GM23338 (cell line): ENCODE measurements around the gene SRCAP. TPM values are rescaled to one million over a fixed set of nuclear protein-coding genes. Genes with fewer than 3 reads are reported as not detected.

Experiments used
- ATAC-seq: fragments of 200-7000 bp; cut with Tn5 transposase; 3 replicates; pipeline ENCODE4 v1.9.1; 2020
- DNase-seq: peaks from one replicate; pipeline ENCODE4 v3.0.0-alpha.2; 2015; ENCODE audit warnings: low spot score
- H2AFZ ChIP-seq: fragments of 200-600 bp; sonication (generic); 2 replicates; pipeline ENCODE4 v1.8.0; 2016; ENCODE audit warnings: antibody characterized with exemption, mild to moderate bottlenecking, moderate library complexity
- H3F3A ChIP-seq: fragments of 200-600 bp; sonication (generic); replicated peaks from 2 replicates; pipeline ENCODE4 v1.8.0; 2017; ENCODE audit warnings: antibody characterized with exemption, mixed run types, low read depth
- H3K27ac ChIP-seq: fragments of 200-600 bp; sonication (generic); 2 replicates; pipeline ENCODE4 v1.6.1; 2016; ENCODE audit warnings: low read depth
- H3K27me3 ChIP-seq: fragments of 200-600 bp; sonication (generic); 2 replicates; pipeline ENCODE4 v1.8.0; 2016; ENCODE audit warnings: mild to moderate bottlenecking, mixed run types, moderate library complexity; ENCODE audit not compliant: insufficient read depth
- H3K36me3 ChIP-seq: fragments of 200-600 bp; sonication (generic); 2 replicates; pipeline ENCODE4 v1.8.0; 2016; ENCODE audit warnings: mild to moderate bottlenecking; ENCODE audit not compliant: insufficient read depth
- H3K4me1 ChIP-seq: fragments of 200-600 bp; sonication (generic); 2 replicates; pipeline ENCODE4 v1.8.0; 2016; ENCODE audit warnings: mild to moderate bottlenecking, moderate library complexity; ENCODE audit not compliant: insufficient read depth
- H3K4me2 ChIP-seq: fragments of 200-600 bp; sonication (generic); 2 replicates; pipeline ENCODE4 v1.7.1; 2017; ENCODE audit warnings: mixed run types
- H3K4me3 ChIP-seq: fragments of 200-600 bp; sonication (generic); 2 replicates; pipeline ENCODE4 v1.6.1; 2016; ENCODE audit warnings: mixed run types
- H3K79me2 ChIP-seq: fragments of 200-600 bp; sonication (generic); replicated peaks from 2 replicates; pipeline ENCODE4 v1.8.0; 2017; ENCODE audit warnings: mild to moderate bottlenecking; ENCODE audit not compliant: insufficient read depth
- H3K9me2 ChIP-seq: fragments of 200-600 bp; sonication (generic); 2 replicates; pipeline ENCODE4 v1.8.0; 2017; ENCODE audit not compliant: insufficient read depth
- H4K20me1 ChIP-seq: fragments of 200-600 bp; sonication (generic); replicated peaks from 2 replicates; pipeline ENCODE4 v1.8.0; 2017; ENCODE audit warnings: mild to moderate bottlenecking; ENCODE audit not compliant: insufficient read depth
- H3K27ac Mint-ChIP-seq: 2 replicates; pipeline ENCODE4 v1.8.0; 2020; ENCODE audit warnings: inconsistent platforms, mild to moderate bottlenecking, moderate library complexity, mixed read lengths
- H3K27me3 Mint-ChIP-seq: 3 replicates; pipeline ENCODE4 v1.8.0; 2022; ENCODE audit warnings: low read depth, mild to moderate bottlenecking, moderate library complexity, mixed read lengths, inconsistent platforms; ENCODE audit not compliant: insufficient read depth, poor library complexity
- H3K36me3 Mint-ChIP-seq: 3 replicates; pipeline ENCODE4 v1.8.0; 2021; ENCODE audit warnings: low read depth, mild to moderate bottlenecking, inconsistent platforms, moderate library complexity, mixed read lengths
- H3K4me1 Mint-ChIP-seq: 3 replicates; pipeline ENCODE4 v1.8.0; 2020; ENCODE audit warnings: mild to moderate bottlenecking, inconsistent platforms, mixed read lengths
- H3K4me3 Mint-ChIP-seq: 3 replicates; pipeline ENCODE4 v1.8.0; 2021; ENCODE audit warnings: moderate library complexity, mild to moderate bottlenecking, inconsistent platforms, mixed read lengths
- H3K9me3 Mint-ChIP-seq: 3 replicates; pipeline ENCODE4 v1.8.0; 2020; ENCODE audit warnings: moderate library complexity, mild to moderate bottlenecking, inconsistent platforms, mixed read lengths
- CREB1 ChIP-seq: fragments of 250-450 bp; sonication (Bioruptor Pico); IDR thresholded peaks from 2 replicates; pipeline ENCODE4 v1.5.0; 2020; ENCODE audit warnings: low read depth, mild to moderate bottlenecking, moderate library complexity
- EZH2 ChIP-seq: fragments of 200-600 bp; sonication (generic); IDR thresholded peaks from one replicate; pipeline ENCODE4 v1.8.0; 2017; ENCODE audit warnings: antibody characterized with exemption, mild to moderate bottlenecking, low read depth; ENCODE audit not compliant: unreplicated experiment
- EZH2phosphoT487 ChIP-seq: fragments of 200-600 bp; sonication (generic); IDR thresholded peaks from one replicate; pipeline ENCODE4 v1.8.1; 2018; ENCODE audit warnings: antibody characterized with exemption; ENCODE audit not compliant: unreplicated experiment
- JUNB ChIP-seq: IDR thresholded peaks from one replicate; pipeline ENCODE4 v1.6.1; 2016; ENCODE audit warnings: antibody characterized with exemption; ENCODE audit not compliant: unreplicated experiment
- POLR2AphosphoS5 ChIP-seq: IDR thresholded peaks from 2 replicates; pipeline ENCODE4 v1.6.1; 2016; ENCODE audit warnings: antibody characterized with exemption, low read depth
- ZNF331 ChIP-seq: fragments of 250-450 bp; sonication (Bioruptor Pico); IDR thresholded peaks from 2 replicates; pipeline ENCODE4 v1.5.0; 2020; ENCODE audit warnings: low read depth, mild to moderate bottlenecking, moderate library complexity
- polyA plus RNA-seq: library from polyadenylated mRNA; unstranded; fragments of >200 nt; fragmentation: Nextera tagmentation; extraction: Ambion mirVana; gene quantifications from 2 replicates; pipeline ENCODE4 v1.2.1, GENCODE V29; 2016
- total RNA-seq: library from RNA; depleted of rRNA; stranded (reverse); fragments of >200 nt; shearing (Covaris generic); gene quantifications from 2 replicates; pipeline ENCODE4 v1.2.3, GENCODE V29; 2014
- TF ChIP-seq, protein P1 (sequence below): fragments of 250-450 bp; sonication (Bioruptor Pico); IDR thresholded peaks from 2 replicates; pipeline ENCODE4 v1.5.0; 2020; ENCODE audit warnings: mild to moderate bottlenecking, moderate library complexity
- TF ChIP-seq, protein P2 (sequence below): IDR thresholded peaks from 2 replicates; pipeline ENCODE4 v1.6.1; 2016; ENCODE audit warnings: antibody characterized with exemption
- TF ChIP-seq, protein P3 (sequence below): IDR thresholded peaks from one replicate; pipeline ENCODE4 v1.6.1; 2018; ENCODE audit warnings: antibody characterized with exemption; ENCODE audit not compliant: unreplicated experiment

SRCAP gene
- total and polyA plus RNA-seq, 2 experiments from 2014 or later: 15.3 to 38.4 TPM

DNA sequence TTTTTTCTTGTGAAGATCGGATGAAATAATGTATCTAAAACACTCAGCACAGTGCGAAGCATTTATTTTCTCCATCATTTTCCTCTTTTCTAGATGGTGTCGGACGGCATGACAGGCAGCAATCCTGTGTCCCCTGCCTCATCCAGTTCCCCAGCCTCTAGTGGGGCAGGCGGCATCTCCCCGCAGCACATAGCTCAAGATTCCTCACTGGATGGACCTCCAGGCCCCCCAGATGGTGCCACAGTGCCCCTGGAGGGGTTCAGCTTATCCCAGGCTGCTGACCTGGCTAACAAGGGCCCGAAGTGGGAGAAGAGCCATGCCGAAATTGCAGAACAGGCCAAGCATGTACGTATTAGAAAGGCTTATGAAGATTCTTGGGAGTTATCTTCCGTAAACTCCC is 5.0 kb downstream of the SRCAP start (continued):
- TF ChIP-seq, protein P1, sequence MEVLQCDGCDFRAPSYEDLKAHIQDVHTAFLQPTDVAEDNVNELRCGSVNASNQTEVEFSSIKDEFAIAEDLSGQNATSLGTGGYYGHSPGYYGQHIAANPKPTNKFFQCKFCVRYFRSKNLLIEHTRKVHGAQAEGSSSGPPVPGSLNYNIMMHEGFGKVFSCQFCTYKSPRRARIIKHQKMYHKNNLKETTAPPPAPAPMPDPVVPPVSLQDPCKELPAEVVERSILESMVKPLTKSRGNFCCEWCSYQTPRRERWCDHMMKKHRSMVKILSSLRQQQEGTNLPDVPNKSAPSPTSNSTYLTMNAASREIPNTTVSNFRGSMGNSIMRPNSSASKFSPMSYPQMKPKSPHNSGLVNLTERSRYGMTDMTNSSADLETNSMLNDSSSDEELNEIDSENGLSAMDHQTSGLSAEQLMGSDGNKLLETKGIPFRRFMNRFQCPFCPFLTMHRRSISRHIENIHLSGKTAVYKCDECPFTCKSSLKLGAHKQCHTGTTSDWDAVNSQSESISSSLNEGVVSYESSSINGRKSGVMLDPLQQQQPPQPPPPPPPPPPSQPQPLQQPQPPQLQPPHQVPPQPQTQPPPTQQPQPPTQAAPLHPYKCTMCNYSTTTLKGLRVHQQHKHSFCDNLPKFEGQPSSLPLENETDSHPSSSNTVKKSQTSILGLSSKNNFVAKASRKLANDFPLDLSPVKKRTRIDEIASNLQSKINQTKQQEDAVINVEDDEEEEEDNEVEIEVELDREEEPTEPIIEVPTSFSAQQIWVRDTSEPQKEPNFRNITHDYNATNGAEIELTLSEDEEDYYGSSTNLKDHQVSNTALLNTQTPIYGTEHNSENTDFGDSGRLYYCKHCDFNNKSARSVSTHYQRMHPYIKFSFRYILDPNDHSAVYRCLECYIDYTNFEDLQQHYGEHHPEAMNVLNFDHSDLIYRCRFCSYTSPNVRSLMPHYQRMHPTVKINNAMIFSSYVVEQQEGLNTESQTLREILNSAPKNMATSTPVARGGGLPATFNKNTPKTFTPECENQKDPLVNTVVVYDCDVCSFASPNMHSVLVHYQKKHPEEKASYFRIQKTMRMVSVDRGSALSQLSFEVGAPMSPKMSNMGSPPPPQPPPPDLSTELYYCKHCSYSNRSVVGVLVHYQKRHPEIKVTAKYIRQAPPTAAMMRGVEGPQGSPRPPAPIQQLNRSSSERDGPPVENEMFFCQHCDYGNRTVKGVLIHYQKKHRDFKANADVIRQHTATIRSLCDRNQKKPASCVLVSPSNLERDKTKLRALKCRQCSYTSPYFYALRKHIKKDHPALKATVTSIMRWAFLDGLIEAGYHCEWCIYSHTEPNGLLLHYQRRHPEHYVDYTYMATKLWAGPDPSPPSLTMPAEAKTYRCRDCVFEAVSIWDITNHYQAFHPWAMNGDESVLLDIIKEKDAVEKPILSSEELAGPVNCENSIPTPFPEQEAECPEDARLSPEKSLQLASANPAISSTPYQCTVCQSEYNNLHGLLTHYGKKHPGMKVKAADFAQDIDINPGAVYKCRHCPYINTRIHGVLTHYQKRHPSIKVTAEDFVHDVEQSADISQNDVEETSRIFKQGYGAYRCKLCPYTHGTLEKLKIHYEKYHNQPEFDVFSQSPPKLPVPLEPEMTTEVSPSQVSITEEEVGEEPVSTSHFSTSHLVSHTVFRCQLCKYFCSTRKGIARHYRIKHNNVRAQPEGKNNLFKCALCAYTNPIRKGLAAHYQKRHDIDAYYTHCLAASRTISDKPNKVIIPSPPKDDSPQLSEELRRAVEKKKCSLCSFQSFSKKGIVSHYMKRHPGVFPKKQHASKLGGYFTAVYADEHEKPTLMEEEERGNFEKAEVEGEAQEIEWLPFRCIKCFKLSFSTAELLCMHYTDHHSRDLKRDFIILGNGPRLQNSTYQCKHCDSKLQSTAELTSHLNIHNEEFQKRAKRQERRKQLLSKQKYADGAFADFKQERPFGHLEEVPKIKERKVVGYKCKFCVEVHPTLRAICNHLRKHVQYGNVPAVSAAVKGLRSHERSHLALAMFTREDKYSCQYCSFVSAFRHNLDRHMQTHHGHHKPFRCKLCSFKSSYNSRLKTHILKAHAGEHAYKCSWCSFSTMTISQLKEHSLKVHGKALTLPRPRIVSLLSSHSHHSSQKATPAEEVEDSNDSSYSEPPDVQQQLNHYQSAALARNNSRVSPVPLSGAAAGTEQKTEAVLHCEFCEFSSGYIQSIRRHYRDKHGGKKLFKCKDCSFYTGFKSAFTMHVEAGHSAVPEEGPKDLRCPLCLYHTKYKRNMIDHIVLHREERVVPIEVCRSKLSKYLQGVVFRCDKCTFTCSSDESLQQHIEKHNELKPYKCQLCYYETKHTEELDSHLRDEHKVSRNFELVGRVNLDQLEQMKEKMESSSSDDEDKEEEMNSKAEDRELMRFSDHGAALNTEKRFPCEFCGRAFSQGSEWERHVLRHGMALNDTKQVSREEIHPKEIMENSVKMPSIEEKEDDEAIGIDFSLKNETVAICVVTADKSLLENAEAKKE: no peak
- TF ChIP-seq EZH2phosphoT487: no peak
- TF ChIP-seq, protein P2, sequence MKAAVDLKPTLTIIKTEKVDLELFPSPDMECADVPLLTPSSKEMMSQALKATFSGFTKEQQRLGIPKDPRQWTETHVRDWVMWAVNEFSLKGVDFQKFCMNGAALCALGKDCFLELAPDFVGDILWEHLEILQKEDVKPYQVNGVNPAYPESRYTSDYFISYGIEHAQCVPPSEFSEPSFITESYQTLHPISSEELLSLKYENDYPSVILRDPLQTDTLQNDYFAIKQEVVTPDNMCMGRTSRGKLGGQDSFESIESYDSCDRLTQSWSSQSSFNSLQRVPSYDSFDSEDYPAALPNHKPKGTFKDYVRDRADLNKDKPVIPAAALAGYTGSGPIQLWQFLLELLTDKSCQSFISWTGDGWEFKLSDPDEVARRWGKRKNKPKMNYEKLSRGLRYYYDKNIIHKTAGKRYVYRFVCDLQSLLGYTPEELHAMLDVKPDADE: no peak
- TF ChIP-seq EZH2: no peak
- no peak for TF ChIP-seq CREB1

DNA sequence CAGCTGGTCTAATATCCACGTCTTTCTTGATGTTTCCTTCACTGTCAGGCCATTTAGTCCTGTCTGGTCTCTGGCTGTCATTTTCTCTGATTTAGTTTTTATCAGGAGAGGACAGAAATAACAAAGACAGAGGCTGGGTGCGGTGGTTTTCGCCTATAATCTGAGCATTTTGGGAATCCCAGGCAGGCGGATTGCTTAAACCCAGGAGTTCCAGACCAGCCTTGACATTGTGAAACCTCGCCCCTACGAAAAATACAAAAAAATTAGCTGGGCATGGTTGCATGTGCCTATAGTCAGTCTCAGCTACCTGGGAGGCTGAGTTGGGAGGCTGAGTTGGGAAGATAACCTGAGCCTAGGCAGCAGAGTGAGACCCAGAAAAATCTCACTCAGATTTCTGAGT is 7.1 kb downstream of the SRCAP start:
- H2AFZ ChIP-seq: no peak overlapping the region
- Mint-ChIP-seq H3K4me3 (no peak overlapping the region), H3K36me3 (peaks cover 90% of the 10 kb centered on the region), H3K27ac (no peak overlapping the region), H3K4me1 (no peaks in the 10 kb centered on the region), H3K9me3 (no peaks in the 10 kb centered on the region; the same call in 2 of the 3 replicates), H3K27me3 (no peaks in the 10 kb centered on the region)
- H3K9me2 ChIP-seq: no peaks in the 10 kb centered on the region
- DNase-seq (no peak), ATAC-seq (no peak)
- 0 out of 2 replicates have a peak, but pooled peaks cover 4% of the 10 kb centered on the region for H3F3A ChIP-seq
- H4K20me1 ChIP-seq: peaks cover 22% of the 10 kb centered on the region
- no peaks in the 10 kb centered on the region for H3K27me3 ChIP-seq
- TF ChIP-seq JUNB (no peak), POLR2AphosphoS5 (no peak), EZH2phosphoT487 (no peak), ZNF331 (no peak), CREB1 (no peak)
- TF ChIP-seq, protein P3, sequence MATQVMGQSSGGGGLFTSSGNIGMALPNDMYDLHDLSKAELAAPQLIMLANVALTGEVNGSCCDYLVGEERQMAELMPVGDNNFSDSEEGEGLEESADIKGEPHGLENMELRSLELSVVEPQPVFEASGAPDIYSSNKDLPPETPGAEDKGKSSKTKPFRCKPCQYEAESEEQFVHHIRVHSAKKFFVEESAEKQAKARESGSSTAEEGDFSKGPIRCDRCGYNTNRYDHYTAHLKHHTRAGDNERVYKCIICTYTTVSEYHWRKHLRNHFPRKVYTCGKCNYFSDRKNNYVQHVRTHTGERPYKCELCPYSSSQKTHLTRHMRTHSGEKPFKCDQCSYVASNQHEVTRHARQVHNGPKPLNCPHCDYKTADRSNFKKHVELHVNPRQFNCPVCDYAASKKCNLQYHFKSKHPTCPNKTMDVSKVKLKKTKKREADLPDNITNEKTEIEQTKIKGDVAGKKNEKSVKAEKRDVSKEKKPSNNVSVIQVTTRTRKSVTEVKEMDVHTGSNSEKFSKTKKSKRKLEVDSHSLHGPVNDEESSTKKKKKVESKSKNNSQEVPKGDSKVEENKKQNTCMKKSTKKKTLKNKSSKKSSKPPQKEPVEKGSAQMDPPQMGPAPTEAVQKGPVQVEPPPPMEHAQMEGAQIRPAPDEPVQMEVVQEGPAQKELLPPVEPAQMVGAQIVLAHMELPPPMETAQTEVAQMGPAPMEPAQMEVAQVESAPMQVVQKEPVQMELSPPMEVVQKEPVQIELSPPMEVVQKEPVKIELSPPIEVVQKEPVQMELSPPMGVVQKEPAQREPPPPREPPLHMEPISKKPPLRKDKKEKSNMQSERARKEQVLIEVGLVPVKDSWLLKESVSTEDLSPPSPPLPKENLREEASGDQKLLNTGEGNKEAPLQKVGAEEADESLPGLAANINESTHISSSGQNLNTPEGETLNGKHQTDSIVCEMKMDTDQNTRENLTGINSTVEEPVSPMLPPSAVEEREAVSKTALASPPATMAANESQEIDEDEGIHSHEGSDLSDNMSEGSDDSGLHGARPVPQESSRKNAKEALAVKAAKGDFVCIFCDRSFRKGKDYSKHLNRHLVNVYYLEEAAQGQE: no peak
- TF ChIP-seq, protein P2: no peak
- no peak overlapping the region for H3K4me3 ChIP-seq
- peaks cover 12% of the 10 kb centered on the region for H3K79me2 ChIP-seq
- H3K36me3 ChIP-seq: peaks cover 80% of the 10 kb centered on the region
- no peak overlapping the region for H3K4me2 ChIP-seq
- H3K27ac ChIP-seq: no peak overlapping the region
- no peaks in the 10 kb centered on the region for H3K4me1 ChIP-seq
